Esophagus muscularis mucosa (tissue), 3 donors: ENCODE results near the gene XPO6.

Experiments used
- POLR2A ChIP-seq: fragments of 450-650 bp; IDR thresholded peaks from one replicate; pipeline ENCODE4 v1.6.1; 2017; ENCODE audit warnings: antibody characterized with exemption, moderate library complexity, mild to moderate bottlenecking, low read depth
- TF ChIP-seq, protein P1 (sequence below), 3 experiments: fragments of 200-600 bp in 2 of 3; fragments of 450-650 bp in 1 of 3; sonication (generic) in 2 of 3; IDR thresholded peaks; one replicate each; pipeline ENCODE4 v1.5.1; 2017 to 2019; ENCODE audit warnings: antibody characterized with exemption in 3 of 3, mild to moderate bottlenecking in 2 of 3, moderate library complexity in 1 of 3

DNA sequence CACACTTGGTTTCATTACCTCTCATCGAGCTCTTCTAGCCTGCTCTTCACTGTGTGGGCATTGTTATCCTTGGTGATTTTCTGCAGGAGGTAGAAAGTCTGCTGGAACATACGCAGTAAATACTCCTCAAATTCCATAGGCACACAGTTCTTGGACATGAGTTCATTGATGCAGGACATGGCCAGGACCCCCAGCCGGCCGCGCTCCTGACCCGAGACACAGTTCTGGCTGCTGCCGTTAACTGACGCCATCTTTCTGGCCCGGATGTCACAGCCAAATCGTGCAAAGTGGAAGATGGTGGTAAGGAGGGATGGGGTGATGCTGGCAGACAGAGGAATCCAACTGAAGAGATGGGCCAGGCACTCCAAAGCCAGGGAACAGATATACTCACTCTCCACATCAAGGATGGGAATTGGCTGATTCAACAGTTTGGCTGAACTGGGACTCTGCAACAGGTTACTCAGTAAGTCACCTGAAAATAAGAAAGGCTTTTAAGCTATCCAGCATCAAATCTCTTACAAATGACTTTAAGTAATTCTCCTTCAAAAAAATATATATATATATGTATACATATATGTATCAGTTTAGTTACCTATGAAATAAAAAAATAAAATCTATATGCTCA lies 55.6 kb downstream of the XPO6 start:
- TF ChIP-seq, protein P1, sequence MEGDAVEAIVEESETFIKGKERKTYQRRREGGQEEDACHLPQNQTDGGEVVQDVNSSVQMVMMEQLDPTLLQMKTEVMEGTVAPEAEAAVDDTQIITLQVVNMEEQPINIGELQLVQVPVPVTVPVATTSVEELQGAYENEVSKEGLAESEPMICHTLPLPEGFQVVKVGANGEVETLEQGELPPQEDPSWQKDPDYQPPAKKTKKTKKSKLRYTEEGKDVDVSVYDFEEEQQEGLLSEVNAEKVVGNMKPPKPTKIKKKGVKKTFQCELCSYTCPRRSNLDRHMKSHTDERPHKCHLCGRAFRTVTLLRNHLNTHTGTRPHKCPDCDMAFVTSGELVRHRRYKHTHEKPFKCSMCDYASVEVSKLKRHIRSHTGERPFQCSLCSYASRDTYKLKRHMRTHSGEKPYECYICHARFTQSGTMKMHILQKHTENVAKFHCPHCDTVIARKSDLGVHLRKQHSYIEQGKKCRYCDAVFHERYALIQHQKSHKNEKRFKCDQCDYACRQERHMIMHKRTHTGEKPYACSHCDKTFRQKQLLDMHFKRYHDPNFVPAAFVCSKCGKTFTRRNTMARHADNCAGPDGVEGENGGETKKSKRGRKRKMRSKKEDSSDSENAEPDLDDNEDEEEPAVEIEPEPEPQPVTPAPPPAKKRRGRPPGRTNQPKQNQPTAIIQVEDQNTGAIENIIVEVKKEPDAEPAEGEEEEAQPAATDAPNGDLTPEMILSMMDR (IDR thresholded peaks at IDR 0.05), result no peak
- TF ChIP-seq POLR2A, result no peak
